ENCODE data around the gene FLT3LG. TPM values are rescaled to one million over a fixed set of nuclear protein-coding genes. Genes with fewer than 3 reads are reported as not detected.

The FLT3LG gene
- total RNA-seq, 4 donors from 2014 or later, result 3.1 to 21.0 (median 7.6) TPM

GRCh38 chr19:49475995-49476880, 2.2 kb downstream of the FLT3LG start:
- ATAC-seq, result no peak
- H3K27ac ChIP-seq, result peak overlapping the region in 3 of 4 donors; percentile 86 to 90 (median 88)
- 64% methylated on average over 6 of the region's 27 CpGs; no CpG with 5 or more reads in 1 of the 2 donors for WGBS, 2 donors (ENCODE audit: low coverage in 1 of 2)
- H3K36me3 ChIP-seq, result peaks cover 0 to 16% of the 10 kb centered on the region in 2 donors
- H3K9me3 ChIP-seq, result no peaks in the 10 kb centered on the region
- TF ChIP-seq EP300 (IDR thresholded peaks at IDR 0.05) (no peak), CTCF (IDR thresholded peaks at IDR 0.05) (peak in 2 of 4 experiments; percentile 25 to 34)
- no peaks in the 10 kb centered on the region for H3K27me3 ChIP-seq
- H3K4me3 ChIP-seq, result no peak overlapping the region
- H3K4me1 ChIP-seq, result peaks cover 0 to 48% (median 11%) of the 10 kb centered on the region in 3 donors

GRCh38 chr19:49479975-49480628, 6.1 kb downstream of the FLT3LG start:
- H3K4me3 ChIP-seq, result no peak overlapping the region
- no peak overlapping the region for H3K27ac ChIP-seq
- WGBS, 2 donors (ENCODE audit: low coverage in 1 of 2), result 89 to 94% methylated on average over 3 to 5 of the region's 14 CpGs
- peaks cover 0 to 49% of the 10 kb centered on the region in 2 donors for H3K36me3 ChIP-seq
- no peaks in the 10 kb centered on the region for H3K27me3 ChIP-seq
- H3K4me1 ChIP-seq, result peaks cover 0 to 29% (median 4%) of the 10 kb centered on the region in 3 donors
- no peak for ATAC-seq
- no peaks in the 10 kb centered on the region for H3K9me3 ChIP-seq
- TF ChIP-seq CTCF (IDR thresholded peaks at IDR 0.05) (no peak), EP300 (IDR thresholded peaks at IDR 0.05) (no peak), POLR2AphosphoS5 (IDR thresholded peaks at IDR 0.05) (no peak), POLR2A (IDR thresholded peaks at IDR 0.05) (no peak)

- H3K27ac ChIP-seq, result no peak overlapping the region
- H3K9me3 ChIP-seq, result no peaks in the 10 kb centered on the region
- H3K36me3 ChIP-seq, result peaks cover 0 to 56% of the 10 kb centered on the region in 2 donors
- TF ChIP-seq CTCF (IDR thresholded peaks at IDR 0.05), result no peak
- TF ChIP-seq EP300 (IDR thresholded peaks at IDR 0.05), result no peak
- no peak for TF ChIP-seq POLR2A (IDR thresholded peaks at IDR 0.05)
- no peak for TF ChIP-seq POLR2AphosphoS5 (IDR thresholded peaks at IDR 0.05)
- WGBS, 2 donors (ENCODE audit: low coverage in 1 of 2), result 71 to 82% methylated on average over 1 to 6 of the region's 7 CpGs
- H3K4me3 ChIP-seq, result no peak overlapping the region
- H3K27me3 ChIP-seq, result no peaks in the 10 kb centered on the region
- peaks cover 0 to 18% (median 4%) of the 10 kb centered on the region in 3 donors for H3K4me1 ChIP-seq
- ATAC-seq, result no peak
These were observed 7.1 kb downstream of the FLT3LG start for GRCh38 chr19:49481020-49481683.

GRCh38 chr19:49486232-49486631, 12.2 kb downstream of the FLT3LG start:
- Histone ChIP-seq H3K36me3 (peaks cover 7 to 68% of the 10 kb centered on the region in 2 donors), H3K27ac (peak overlapping the region in 3 of 4 donors; percentile 90 to 93 (median 91))

More at GRCh38 chr19:49486232-49486631, 12.2 kb downstream of the FLT3LG start:
- H3K4me3 ChIP-seq, result no peak overlapping the region
- 77 to 86% methylated on average over 2 to 4 of the region's 7 CpGs for WGBS, 2 donors (ENCODE audit: low coverage in 1 of 2)
- H3K9me3 ChIP-seq, result no peaks in the 10 kb centered on the region
- TF ChIP-seq POLR2A (IDR thresholded peaks at IDR 0.05) (no peak), POLR2AphosphoS5 (IDR thresholded peaks at IDR 0.05) (no peak), EP300 (IDR thresholded peaks at IDR 0.05) (no peak), CTCF (IDR thresholded peaks at IDR 0.05) (no peak)
- peaks cover 7 to 39% (median 18%) of the 10 kb centered on the region in 3 donors for H3K4me1 ChIP-seq
- no peaks in the 10 kb centered on the region for H3K27me3 ChIP-seq
- ATAC-seq, result no peak

Measured in gastroesophageal sphincter (tissue), 4 donors.